ENCODE data around the gene SIGLECL1.

GRCh38 chr19:51204321-51204720 is 46.6 kb upstream of the SIGLECL1 start:
- TF ChIP-seq, protein P1, sequence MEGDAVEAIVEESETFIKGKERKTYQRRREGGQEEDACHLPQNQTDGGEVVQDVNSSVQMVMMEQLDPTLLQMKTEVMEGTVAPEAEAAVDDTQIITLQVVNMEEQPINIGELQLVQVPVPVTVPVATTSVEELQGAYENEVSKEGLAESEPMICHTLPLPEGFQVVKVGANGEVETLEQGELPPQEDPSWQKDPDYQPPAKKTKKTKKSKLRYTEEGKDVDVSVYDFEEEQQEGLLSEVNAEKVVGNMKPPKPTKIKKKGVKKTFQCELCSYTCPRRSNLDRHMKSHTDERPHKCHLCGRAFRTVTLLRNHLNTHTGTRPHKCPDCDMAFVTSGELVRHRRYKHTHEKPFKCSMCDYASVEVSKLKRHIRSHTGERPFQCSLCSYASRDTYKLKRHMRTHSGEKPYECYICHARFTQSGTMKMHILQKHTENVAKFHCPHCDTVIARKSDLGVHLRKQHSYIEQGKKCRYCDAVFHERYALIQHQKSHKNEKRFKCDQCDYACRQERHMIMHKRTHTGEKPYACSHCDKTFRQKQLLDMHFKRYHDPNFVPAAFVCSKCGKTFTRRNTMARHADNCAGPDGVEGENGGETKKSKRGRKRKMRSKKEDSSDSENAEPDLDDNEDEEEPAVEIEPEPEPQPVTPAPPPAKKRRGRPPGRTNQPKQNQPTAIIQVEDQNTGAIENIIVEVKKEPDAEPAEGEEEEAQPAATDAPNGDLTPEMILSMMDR (IDR thresholded peaks at IDR 0.05), result no peak
- no peak for TF ChIP-seq POLR2A (IDR thresholded peaks at IDR 0.05)

Measured in uterus (tissue), 2 donors.